PC-3 (cell line): ENCODE measurements around the gene VSIR. TPM values are rescaled to one million over a fixed set of nuclear protein-coding genes. Genes with fewer than 3 reads are reported as not detected.

Experiments used
- ATAC-seq: fragments of 200-7000 bp; cut with Tn5 transposase; 2 replicates; pipeline ENCODE4 v1.9.1; 2020; ENCODE audit warnings: mild to moderate bottlenecking, moderate library complexity
- BruUV-seq: library from RNA; stranded (reverse); fragments of 400-500 nt; replicated peaks from 2 replicates; lab custom pipeline; 2021; lab: Mats Ljungman, UMichigan
- CTCF ChIA-PET: fragments of 300-600 bp; sonication (Branson Sonifier 250); formaldehyde crosslinking; loops from one replicate; lab custom pipeline; 2022; ENCODE audit warnings: antibody characterized with exemption; lab: Charles Lee
- POLR2A ChIA-PET: fragments of 300-600 bp; sonication (Branson Sonifier 250); formaldehyde crosslinking; loops from one replicate; lab custom pipeline; 2022; ENCODE audit warnings: antibody characterized with exemption; ENCODE audit not compliant: unreplicated experiment; lab: Charles Lee
- DNase-seq: peaks from one replicate; pipeline ENCODE4 v3.0.0-alpha.2; 2015
- H2AFZ ChIP-seq: fragments of 300-600 bp; sonication (generic); 2 replicates; pipeline ENCODE4 v1.6.0; 2016; ENCODE audit warnings: antibody characterized with exemption, low read length
- H3F3A ChIP-seq: fragments of 300-600 bp; sonication (generic); one replicate; pipeline ENCODE4 v1.6.0; 2017; ENCODE audit warnings: antibody characterized with exemption, low read length, control low read depth, mild to moderate bottlenecking; ENCODE audit not compliant: unreplicated experiment
- H3K27ac ChIP-seq: fragments of 300-600 bp; sonication (generic); 2 replicates; pipeline ENCODE4 v1.5.1; 2016; ENCODE audit warnings: mild to moderate bottlenecking, low read length
- H3K27me3 ChIP-seq: fragments of 300-600 bp; sonication (generic); 2 replicates; pipeline ENCODE4 v1.6.1; 2016; ENCODE audit warnings: low read length, mixed read lengths
- H3K36me3 ChIP-seq: fragments of 300-600 bp; sonication (generic); 2 replicates; pipeline ENCODE4 v1.6.1; 2016; ENCODE audit warnings: low read depth, mixed run types, low read length, mixed read lengths
- H3K4me1 ChIP-seq: fragments of 300-600 bp; sonication (generic); 2 replicates; pipeline ENCODE4 v1.5.1; 2016; ENCODE audit warnings: low read length; ENCODE audit not compliant: insufficient read depth
- H3K4me2 ChIP-seq: fragments of 300-600 bp; sonication (generic); 2 replicates; pipeline ENCODE4 v1.6.0; 2016; ENCODE audit warnings: low read length
- H3K4me3 ChIP-seq: fragments of 300-600 bp; sonication (generic); 2 replicates; pipeline ENCODE4 v1.5.1; 2016; ENCODE audit warnings: mild to moderate bottlenecking, low read length, mixed read lengths
- H3K79me2 ChIP-seq: fragments of 300-600 bp; sonication (generic); 2 replicates; pipeline ENCODE4 v1.6.1; 2017; ENCODE audit warnings: low read length, mixed read lengths
- H3K9ac ChIP-seq: fragments of 300-600 bp; sonication (generic); 2 replicates; pipeline ENCODE4 v1.6.0; 2016; ENCODE audit warnings: mild to moderate bottlenecking, low read length
- H3K9me2 ChIP-seq: fragments of 300-600 bp; sonication (generic); replicated peaks from 2 replicates; pipeline ENCODE4 v1.6.1; 2016; ENCODE audit warnings: mixed run types, low read length, mixed read lengths
- H3K9me3 ChIP-seq: fragments of 300-600 bp; sonication (generic); 2 replicates; pipeline ENCODE4 v1.6.1; 2016; ENCODE audit warnings: low read length, mixed read lengths
- H4K20me1 ChIP-seq: fragments of 300-600 bp; sonication (generic); 2 replicates; pipeline ENCODE4 v1.6.1; 2016; ENCODE audit warnings: low read length, mixed read lengths
- CTCF ChIP-seq: fragments of 300-600 bp; sonication (generic); conservative IDR thresholded peaks from 2 replicates; pipeline ENCODE4 v1.5.1; 2017; ENCODE audit warnings: antibody characterized with exemption, low read depth, mild to moderate bottlenecking, low read length
- EZH2 ChIP-seq: fragments of 300-600 bp; sonication (generic); IDR thresholded peaks from one replicate; pipeline ENCODE4 v1.6.1; 2017; ENCODE audit warnings: antibody characterized with exemption, mild to moderate bottlenecking, low read length; ENCODE audit not compliant: unreplicated experiment
- EZH2phosphoT487 ChIP-seq: fragments of 300-600 bp; sonication (generic); IDR thresholded peaks from 2 replicates; pipeline ENCODE4 v1.6.1; 2018; ENCODE audit warnings: mild to moderate bottlenecking, antibody characterized with exemption, low read length, borderline replicate concordance
- intact Hi-C: fragments of 100-400 bp; cut with micrococcal nuclease; formaldehyde crosslinking; loops from 2 replicates; pipeline ENCODE4 v1.9.0; 2023
- total RNA-seq: library from RNA; depleted of rRNA; stranded (reverse); fragments of >200 nt; gene quantifications from 2 replicates; pipeline ENCODE4 v1.2.3, GENCODE V29; 2014

The VSIR gene
- total RNA-seq, 1 experiment from 2014 or later = 14.1 TPM

DNA sequence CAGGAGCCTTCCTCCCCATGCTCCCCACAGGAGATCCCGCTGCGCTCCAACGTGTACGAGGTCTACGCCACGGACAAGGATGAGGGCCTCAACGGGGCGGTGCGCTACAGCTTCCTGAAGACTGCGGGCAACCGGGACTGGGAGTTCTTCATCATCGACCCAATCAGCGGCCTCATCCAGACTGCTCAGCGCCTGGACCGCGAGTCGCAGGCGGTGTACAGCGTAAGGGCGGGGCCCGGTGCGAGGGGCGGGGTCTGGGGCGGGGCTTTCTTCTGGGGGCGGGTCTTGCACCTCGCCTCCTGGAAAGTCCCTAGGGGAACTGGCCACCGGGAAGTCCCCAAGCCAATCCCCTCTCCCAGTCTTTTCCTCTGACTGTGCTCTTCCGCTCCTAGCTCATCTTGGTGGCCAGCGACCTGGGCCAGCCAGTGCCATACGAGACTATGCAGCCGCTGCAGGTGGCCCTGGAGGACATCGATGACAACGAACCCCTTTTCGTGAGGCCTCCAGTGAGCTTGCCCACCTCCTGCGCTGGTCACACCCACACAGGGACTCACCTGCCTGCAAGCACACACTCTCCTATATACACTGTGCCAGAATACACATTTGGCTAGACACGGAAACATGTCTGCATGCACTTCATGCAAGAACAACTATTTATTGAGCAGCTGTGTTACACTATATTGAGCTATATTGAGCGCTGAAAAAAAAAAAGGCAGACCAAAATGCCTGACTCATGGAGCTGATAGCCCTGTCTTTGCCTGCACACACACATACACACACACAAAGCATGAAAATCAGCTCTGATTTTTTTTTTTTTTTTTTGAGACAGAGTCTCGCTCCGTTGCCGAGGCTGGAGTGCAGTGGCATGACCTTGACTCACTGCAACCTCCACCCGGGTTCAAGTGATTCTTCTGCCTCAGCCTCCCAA is 32.7 kb upstream of the VSIR start:
- no peaks in the 10 kb centered on the region for H3K27me3 ChIP-seq
- no peaks in the 10 kb centered on the region for H3K79me2 ChIP-seq
- intact Hi-C loops = no loop called here
- H4K20me1 ChIP-seq = no peaks in the 10 kb centered on the region
- H2AFZ ChIP-seq = no peak overlapping the region
- TF ChIP-seq CTCF = no peak
- TF ChIP-seq EZH2 = no peak
- TF ChIP-seq EZH2phosphoT487 = no peak
- no peaks in the 10 kb centered on the region for H3K36me3 ChIP-seq
- no peak overlapping the region for H3K27ac ChIP-seq
- H3K9me2 ChIP-seq = no peaks in the 10 kb centered on the region
- H3K4me2 ChIP-seq = no peak overlapping the region
- H3F3A ChIP-seq = no peaks in the 10 kb centered on the region
- no TSS peak for BruUV-seq
- ATAC-seq (no peak), DNase-seq (no peak)
- no peak overlapping the region for H3K9ac ChIP-seq
- no peaks in the 10 kb centered on the region for H3K9me3 ChIP-seq
- ChIA-PET CTCF (interaction anchor here (0.6 kb wide), 3 partner anchors 33 to 169 kb away, joined by 3 to 6 read pairs (median 5); no protein-coding TSS in a partner anchor), POLR2A (no interaction called here)
- no peaks in the 10 kb centered on the region for H3K4me1 ChIP-seq
- no peak overlapping the region for H3K4me3 ChIP-seq

DNA sequence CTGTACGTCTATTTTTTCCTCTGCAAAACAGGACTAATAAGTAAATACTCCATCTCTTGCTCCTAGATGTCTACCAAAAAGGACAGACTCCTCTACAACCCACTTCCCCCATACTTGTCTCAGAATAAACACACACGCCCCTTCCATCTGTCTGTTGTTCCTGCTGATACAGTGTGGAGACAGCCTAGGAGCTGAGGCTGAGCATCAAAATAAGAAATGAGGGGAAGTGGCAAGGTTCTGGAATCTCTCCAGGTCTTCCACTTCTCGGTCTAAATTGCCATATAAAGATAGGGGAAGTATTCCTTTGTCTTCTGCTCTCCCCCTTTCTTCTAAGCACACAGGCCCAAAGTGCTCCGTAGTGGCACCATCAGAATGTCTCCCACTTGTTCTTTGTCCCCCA is 30.8 kb upstream of the VSIR start:
- H2AFZ ChIP-seq = no peak overlapping the region
- no TSS peak for BruUV-seq
- ChIA-PET POLR2A (no interaction called here), CTCF (no interaction called here)
- H3K9me3 ChIP-seq = no peaks in the 10 kb centered on the region
- no peak overlapping the region for H3K4me3 ChIP-seq
- DNase-seq (no peak), ATAC-seq (no peak)
- TF ChIP-seq EZH2phosphoT487 (no peak), CTCF (no peak), EZH2 (no peak)
- H3K27ac ChIP-seq = no peak overlapping the region
- H4K20me1 ChIP-seq = no peaks in the 10 kb centered on the region
- no peaks in the 10 kb centered on the region for H3K4me1 ChIP-seq
- intact Hi-C loops = no loop called here
- H3K27me3 ChIP-seq = no peaks in the 10 kb centered on the region
- no peak overlapping the region for H3K4me2 ChIP-seq
- no peaks in the 10 kb centered on the region for H3F3A ChIP-seq
- no peaks in the 10 kb centered on the region for H3K79me2 ChIP-seq
- no peaks in the 10 kb centered on the region for H3K9me2 ChIP-seq
- H3K9ac ChIP-seq = no peak overlapping the region
- no peaks in the 10 kb centered on the region for H3K36me3 ChIP-seq
